Inferior parietal cortex (tissue), 1 donor: Measurements from ENCODE around the gene SPEG.

Experiments used
- DNase-seq: peaks from one replicate; pipeline ENCODE4 v3.0.0-alpha.2; 2016; ENCODE audit errors: extremely low spot score

The SPEG gene

DNA sequence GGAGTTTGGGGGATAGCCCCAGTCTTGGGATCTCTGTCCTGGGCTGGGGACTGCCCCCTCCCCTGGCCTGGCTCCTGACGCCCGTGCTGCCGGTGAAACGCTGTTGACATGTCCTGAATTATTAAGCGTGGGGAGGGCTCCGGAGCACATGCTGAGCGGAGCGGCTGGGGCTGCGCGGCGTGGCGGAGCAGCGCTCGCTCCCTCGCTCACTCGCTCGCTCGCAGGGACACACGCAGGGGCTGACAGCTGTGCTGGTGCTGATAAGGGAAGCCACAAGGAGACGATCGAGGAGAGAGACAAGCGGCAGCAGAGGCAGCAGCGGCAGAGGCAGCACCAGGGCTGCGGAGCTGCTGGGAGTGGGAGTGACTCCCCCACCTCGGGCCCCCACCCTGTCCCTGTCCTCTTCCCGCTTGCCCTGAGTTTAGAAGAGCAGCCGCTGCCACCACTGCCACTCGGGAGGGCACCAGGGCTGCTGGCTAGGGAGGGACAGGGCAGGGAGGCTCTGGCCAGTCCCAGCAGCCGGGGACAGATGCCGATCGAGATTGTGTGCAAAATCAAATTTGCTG is 79.6 kb downstream of the SPEG start, which contains the start of gene ASIC4:
TSS of gene ASIC4 (plus strand) at position 287 of the 566 bp plus-strand sequence. CDS start at position 530, 243 bp downstream.
- DNase-seq, result peak; percentile 39

DNA sequence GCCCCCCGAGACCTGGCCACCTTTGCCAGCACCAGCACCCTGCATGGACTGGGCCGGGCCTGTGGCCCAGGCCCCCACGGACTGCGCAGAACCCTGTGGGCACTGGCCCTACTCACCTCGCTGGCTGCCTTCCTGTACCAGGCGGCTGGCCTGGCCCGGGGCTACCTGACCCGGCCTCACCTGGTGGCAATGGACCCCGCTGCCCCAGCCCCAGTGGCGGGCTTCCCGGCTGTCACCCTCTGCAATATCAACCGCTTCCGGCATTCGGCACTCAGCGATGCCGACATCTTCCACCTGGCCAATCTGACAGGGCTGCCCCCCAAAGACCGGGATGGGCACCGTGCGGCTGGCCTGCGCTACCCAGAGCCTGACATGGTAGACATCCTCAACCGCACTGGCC is 80.2 kb downstream of the SPEG start:
- DNase-seq, result no peak

DNA sequence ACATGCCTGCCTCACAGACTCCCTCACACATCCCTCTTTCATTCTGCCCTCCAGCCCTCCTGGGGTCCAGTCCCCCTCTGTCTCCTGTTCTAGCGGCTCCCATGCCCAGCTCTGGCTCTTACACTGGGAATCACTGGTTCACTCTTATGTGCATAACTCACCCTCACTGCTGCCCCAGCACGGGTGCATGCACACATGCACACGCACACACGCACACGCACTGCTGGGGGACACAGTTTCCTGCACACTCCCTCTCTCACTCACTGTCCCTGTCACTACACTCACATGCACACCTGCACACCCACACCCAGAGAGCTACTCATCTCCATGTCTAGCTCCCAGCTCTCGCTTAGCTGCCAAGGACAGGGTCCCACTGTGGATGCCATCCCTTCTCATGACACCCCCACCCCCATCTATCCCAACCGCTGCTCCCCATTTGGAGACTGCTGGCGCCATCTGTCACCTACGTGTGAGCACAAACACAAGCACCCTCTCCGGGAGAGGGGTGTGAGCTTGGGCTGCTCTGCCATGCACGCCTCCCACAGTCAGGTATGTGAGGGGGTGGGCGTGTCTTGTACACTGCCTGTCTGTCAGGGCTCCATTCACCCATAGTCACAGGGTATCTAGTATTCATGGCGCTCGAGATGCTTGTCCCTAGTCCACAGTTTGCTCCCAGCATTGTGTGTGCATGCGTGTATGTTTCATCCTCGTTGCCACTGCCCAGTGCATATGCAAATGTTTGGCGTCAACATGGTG is 81.4 kb downstream of the SPEG start:
- DNase-seq, result no peak

DNA sequence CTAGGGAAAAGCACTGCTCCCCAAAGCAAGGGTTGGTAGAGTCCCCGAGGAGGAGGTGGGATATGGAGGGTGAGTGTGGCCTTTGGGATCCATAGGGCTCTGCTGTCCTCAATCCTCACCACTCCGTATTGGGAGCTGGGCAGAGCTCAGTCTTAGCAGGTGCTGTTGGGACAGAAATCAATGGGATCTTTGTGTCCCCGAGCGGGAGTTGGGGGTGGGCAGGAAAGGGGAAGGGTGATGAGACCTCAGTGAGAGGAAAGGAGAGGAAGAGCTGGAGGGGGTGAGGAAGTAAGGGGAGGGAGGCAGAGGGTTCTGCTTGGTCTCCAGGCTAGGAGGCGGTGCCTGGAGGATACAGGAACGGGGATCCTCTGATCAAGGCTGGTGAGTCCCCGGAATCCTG is 82.2 kb downstream of the SPEG start:
- DNase-seq, result no peak

DNA sequence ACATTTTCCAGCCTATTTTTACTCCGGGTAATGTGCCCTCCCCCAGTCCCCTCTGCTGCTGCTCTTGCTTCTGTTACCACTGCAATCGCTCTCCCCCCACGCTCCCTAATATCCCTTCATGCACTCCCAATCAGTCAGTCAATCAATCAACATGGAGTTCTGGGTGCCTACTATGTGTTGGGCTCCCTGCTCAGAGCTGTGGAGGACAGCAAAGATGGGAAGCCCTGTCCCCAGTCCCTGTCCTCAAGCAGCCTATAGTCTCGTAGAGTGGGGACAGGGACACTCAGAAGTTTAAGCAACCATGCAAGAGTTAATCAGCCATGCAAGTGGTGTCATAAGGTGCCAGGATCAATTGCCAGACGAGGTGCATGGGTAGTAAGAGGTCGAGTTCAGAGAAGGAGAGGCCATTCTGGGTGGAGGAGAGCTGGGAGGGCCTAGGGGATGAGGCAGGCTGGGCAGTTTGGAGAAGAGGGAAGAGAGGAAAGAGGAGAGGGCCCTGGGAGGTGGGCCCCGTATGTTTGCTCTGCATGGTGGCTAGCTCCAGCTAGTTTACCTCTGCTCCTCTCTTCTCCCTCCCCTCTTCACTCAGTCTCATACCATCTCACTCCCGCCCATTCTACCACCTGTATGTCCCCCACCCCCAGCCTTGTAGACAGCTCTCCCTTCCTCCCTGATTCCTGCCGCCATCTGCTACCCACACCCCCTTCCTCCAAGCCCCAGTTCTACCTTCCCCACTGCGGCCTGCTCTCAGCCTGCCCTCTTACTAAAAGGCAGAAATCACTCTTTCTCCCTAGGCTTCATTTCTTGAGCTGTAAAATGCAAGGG is 83.5 kb downstream of the SPEG start:
- no peak for DNase-seq

DNA sequence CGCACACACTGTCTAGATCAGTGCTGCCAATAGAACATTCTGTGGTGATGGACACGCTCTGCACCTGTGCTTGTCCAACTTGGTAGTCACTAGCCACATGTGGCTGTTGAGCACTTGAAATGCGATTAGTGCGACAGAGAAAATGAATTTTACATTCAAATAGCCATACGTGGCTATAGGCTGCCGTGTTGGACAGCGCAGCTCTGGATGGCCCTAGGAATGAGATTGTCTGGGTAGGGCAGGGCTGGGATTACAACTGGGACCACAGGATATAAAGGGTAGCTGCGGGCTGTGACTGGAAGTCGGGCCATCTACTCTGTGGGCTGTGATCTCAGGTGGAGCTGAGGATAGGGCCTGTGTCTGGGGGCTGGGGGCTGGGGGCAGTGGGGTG is 84.9 kb downstream of the SPEG start:
- DNase-seq, result no peak

DNA sequence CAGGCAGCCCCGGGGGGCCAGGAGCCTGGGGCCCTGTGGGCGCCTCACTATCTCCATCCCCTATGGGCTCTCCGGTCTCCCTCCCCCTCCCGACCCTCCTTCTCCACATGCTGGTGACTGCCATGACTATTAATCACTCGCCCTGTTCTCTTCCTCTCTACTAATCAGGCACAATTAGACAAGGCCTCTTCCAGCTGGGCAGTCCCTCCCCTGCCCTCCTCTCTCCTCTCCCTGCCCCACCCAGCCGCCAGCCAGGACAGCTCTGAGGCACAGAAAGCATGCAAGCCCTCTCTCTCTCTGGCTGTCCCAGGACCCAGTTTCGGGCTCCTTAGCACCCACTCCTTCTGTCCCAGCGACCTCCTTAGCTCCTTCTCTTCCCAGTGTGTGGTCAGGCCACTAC is 85.4 kb downstream of the SPEG start:
- DNase-seq, result no peak

DNA sequence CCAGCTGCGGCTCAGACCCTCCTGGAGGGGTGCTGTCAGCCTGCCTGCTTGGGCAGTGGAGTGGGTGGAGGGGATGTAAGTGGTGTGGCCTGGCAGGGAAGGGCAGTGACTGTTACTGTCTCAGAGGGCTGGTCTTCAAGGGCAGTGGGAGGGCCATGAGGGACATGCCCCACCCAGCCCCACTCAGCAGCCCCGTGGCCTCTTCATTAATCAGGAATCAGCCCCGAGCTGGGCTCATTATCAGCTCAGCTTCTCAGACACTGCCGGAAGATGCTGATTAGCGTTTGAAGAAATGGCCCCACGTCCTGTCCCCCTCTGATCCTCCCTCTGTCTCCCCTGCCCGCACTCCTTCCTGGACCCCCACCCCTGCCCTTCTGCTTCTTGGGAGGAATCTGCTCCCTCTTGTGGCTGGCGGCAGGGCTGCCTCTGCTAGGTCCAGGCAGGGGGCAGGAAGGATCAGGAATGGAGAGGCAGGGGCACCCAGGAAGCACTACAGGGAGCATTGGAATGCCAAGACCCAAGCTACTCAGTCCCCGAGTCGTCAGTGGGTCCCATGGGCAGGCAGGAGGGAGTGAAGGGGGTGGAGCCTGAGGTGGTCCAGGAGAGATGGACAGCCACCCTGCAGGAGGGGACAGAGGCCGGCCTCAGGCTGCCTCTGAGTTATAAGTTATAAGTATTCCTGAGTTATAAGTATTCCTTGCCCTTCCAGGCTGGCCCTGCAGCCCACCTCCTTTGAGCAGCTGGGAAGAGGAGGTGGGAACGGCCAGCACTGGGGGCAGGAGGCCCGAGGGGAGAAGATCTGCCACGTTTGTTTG is 86.6 kb downstream of the SPEG start:
- DNase-seq, result no peak

DNA sequence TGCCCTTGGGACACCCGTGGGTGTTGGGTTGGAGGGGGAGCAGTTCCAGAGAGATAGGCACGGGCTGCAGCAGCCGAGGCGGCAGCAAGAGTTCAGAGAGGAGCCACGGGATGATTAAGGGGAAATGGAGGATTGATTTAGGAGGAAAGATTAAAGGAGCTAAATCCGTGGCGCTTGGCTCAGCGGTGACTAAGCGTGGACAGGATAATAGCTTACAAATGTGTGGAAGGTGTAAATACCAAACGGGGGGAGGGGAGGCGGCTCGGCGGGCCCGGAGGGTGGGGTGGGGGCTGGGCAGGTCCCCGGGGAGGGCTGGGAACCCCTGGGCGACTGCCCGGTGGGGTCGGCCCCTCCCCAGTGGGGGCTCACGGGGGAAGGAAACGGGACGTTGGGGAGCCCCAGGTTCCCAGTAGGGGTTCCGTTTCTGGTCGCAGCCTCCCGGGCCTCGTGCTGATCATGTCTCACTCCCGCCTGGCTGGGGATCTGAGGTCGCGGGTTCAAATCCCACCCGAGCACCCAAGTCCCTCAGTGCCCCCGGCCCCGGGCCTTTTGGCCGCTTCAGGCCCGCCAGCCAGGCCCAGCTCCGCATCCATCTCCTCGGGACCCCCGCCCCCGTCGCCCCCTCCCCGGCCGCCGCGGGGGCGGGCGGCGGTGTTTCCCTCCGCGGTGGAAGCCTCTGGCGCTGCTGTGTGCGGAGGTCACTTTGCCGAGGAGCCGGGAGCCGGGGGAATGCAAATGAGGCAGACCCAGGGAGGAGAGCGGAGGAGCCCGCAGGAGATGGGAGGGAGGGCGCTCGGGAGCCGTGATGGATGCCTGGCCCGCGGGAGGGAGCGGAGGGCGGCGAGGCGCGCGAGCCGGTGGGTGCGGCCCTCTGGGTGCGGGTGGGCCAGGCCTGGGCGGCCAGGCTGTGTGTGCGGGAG is 87.7 kb downstream of the SPEG start:
- no peak for DNase-seq

DNA sequence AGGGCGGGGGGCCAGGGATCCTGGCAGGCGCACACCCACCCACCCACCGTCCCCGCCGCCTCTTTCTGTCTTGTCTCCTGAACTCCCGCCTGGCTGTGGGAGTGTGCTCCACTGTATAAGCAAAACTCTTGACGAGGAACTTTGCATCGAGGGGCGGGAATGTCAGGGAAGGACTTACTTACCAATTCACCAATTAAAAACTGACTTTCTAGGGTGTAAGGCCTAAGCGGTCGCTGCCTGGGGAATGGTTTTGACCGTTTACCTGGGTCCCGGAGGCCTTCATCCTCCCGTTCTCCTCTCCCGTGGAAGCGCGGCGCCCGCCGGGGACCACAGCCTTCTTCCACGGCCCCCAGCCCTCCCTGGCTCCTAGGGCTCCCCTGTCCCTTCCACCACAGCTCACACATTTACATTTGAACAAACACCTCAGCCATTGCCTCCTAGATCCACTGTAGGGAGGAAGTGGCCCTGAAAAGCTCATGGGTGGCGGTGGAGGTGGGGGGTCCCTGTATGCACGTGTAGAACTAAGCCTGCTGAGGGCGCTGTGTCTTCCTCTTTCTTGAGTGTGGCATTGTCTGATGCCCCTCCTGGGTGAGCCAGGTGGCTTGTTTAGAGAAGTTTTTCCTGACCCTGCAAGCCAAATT is 88.5 kb downstream of the SPEG start:
- DNase-seq, result no peak

DNA sequence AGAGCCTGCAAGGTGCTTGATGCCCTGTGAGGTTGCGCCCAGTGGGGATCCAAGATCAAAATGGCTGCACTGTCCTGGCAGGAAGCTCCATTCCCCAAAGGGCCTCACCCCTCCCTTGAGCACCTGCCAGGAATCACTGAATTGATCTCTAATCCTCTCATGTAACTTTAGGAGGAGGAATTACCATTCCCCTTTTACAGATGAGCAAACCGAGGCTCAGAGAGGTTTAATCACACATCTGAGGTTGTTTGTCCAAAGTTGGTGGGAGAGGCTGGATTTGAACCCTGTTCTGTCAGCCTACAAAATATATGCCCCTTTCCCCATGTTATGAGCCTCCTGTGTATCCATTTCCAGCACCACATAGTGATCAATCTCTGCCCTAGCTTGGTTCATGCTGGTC is 90.2 kb downstream of the SPEG start:
- DNase-seq, result no peak

DNA sequence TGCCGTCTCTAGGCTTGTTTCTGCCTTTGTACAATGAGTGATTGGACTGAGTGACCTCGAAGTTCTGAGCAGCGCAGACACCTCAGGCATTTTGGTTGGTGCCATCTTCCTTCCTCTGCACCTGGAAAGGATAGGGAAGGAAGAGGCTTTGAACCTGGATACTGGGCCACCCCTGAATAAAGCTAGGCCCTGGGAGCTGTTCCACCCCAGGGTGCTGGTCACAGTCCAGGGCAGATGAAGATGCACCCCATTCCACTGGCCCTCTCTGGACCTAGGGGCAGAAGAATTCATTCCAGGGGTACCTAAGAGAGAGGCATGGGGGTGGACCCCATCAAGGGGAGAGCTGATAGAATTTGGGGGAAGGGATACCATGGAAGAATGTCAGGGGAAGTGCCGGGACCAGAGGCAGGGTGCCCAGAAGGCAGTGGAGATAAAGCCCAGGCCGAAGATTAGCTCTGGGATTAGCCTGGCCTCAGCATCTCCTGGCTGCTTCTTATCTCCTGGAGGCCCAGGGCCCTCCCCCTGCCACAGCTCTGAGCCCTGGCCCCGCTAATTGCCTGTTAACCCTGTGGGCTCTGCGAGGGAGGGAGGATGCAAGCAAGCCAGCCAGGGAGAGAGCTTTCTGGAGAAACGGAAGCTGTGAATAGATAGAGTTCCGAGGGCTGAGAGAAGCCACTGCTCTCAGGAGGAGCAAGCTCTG is 91.0 kb downstream of the SPEG start:
- DNase-seq, result no peak

DNA sequence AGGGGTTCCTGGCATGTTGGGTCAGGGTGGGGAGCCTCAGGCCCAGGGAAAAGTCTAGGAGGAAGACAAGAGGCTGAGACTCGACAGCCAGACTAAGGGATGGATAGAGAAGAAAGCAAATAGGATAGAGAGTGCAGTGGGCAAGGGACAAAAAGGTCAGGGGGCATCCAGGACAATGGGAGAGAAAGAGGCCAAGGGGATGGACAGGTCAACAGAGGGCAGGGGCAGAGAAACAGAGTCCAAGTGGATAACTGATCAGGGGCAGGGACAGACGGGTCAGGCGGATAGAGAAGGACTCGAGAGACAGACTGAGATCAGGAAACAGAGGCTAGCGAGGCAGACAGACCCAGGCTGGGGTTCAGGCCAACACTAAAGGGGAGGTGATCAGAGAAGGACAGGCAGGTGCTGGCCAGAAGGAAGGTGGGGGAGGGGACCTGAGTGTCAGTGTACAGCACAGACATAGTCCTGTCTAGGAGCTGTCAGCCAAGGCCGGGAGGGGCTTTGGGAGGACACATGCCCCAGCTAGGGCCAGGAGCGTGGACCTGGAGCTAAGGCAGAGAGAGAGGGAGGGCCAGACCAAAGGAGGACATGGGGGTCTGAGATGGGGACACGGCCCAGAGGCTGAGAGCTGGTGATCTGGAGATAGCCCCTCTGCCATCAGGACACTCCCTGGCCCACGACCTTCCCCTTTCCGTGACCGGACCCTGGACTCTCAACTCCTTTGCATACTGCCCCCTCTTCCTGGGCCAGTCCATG is 91.9 kb downstream of the SPEG start:
- no peak for DNase-seq

DNA sequence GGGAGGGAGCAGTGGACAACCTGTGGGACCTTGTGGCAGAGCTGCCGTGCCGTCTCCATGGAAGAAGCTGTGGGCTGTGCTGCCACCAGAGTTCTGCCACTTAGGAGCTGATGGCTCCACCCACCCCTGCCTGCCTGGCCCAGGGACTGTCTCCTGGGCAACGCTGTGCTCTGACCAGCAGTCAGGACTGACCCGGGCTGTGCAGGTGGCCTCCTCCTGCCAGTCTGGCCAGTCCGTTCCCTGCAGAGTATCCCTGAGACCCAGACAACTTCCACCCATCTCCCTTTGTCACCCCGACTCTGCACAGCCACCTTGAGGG is 92.4 kb downstream of the SPEG start:
- DNase-seq, result no peak

DNA sequence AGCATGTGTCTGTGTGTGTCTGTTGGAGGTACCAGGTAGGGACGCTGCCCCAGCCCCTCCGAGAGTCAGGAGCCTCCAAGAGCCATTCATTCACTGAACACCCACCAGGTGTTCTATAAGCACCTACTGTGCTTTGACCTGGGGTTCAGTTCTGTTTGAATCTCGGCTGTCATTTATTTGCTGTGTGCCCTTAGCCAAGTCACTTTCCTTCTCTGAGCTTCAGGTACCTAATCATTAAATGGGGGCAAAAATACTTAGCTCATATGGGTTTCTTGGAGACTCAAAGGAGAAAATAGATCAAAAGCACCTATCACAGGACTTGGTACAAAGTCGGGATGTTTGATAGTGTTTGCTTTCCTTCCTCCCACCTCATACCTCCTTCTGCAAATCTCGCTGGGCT is 92.8 kb downstream of the SPEG start:
- DNase-seq, result no peak

DNA sequence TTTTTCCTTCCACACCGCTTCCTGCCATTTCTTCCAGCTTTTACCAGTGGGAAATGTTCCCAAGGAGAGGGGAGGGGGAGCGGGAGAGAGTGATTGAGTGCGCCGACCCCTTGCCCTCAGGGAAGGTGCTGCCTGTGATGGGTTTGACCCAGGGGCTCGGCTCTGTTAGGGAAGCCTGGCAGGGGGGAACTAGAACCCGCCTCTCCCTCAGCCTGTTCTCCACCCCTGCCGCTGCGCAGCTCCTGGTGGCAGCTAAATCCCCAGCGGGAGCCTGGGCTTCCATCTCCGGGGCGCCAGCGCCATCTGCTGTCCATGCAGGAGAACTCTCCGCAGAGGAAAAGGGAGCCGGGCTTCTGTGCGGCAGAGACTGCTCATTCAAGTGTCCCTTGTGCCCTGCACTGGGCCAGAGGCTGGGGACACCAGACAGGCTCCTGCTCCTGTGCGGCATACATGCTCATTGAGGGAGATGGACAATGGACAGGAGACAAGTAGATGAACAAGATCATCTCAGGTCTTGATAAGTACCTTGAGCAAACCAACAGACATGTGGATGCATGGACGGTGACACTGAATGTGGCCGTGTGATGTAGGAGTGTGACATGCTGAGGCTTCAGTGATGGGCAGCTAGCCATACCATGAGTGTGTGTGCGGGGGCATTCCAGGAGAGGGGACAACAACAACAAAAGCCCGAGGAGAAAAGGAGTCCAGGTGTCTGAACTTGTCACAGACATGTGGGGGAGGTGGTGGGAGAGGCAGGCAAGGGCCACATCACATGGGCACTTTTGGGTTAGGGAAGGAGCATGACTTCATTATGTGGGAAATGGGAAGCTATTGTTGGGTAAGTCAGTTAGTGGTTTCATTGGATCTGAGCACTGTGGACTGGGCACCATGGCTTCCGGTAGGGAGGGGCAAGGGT is 95.7 kb downstream of the SPEG start:
- peak; percentile 92 for DNase-seq

DNA sequence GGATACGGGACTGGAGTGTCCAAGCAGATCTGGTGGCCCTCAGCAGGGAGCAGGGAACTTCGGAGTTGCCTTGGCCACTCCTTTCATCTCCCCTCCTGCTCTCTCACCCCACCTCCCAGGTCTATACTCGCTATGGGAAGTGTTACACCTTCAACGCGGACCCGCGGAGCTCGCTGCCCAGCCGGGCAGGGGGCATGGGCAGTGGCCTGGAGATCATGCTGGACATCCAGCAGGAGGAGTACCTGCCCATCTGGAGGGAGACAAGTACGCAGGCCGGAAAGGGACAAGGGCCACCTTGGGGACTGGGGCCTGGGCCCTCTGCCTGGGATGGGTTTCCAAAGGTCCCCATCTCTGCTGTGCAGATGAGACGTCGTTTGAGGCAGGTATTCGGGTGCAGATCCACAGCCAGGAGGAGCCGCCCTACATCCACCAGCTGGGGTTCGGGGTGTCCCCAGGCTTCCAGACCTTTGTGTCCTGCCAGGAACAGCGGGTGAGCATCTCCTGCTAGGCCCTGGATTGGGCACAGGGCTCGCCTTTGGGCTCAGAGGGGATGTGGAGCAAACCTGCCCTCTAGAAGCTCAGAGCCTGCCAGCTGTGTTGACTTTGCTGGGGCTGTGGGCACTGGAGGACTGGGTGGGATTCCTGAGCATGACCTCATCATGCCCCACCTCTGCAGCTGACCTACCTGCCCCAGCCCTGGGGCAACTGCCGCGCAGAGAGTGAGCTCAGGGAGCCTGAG is 97.2 kb downstream of the SPEG start:
- DNase-seq, result no peak

DNA sequence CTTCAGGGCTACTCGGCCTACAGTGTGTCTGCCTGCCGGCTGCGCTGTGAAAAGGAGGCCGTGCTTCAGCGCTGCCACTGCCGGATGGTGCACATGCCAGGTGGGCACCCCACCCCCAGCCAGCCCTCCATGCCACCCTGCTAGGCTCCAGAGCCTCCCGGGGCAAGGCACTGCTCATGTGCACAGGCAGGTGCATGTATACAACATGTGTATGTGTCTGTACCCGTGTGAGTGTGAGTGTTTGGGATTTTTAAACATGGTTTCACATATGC is 97.7 kb downstream of the SPEG start:
- DNase-seq, result no peak
